GM13976 (cell line): Measurements from ENCODE around the gene BHLHA15.

Experiments
- DNase-seq: peaks from one replicate; pipeline ENCODE4 v3.0.0; 2012; ENCODE audit warnings: low spot score
- in situ Hi-C: fragments of 300-500 bp; cut with MboI; formaldehyde crosslinking; loops from one replicate; pipeline ENCODE4 v1.12.0; 2022; ENCODE audit warnings: low sequenced_read_pairs, mixed read lengths, inconsistent platforms; ENCODE audit not compliant: unreplicated experiment
- TF ChIP-seq, protein P1 (sequence below): IDR thresholded peaks from 2 replicates; pipeline ENCODE4 v1.5.1; 2012; ENCODE audit warnings: borderline replicate concordance, mild to moderate bottlenecking; ENCODE audit not compliant: insufficient read depth; ENCODE audit errors: extremely low read depth, missing control alignments, control extremely low read depth

BHLHA15 gene

DNA sequence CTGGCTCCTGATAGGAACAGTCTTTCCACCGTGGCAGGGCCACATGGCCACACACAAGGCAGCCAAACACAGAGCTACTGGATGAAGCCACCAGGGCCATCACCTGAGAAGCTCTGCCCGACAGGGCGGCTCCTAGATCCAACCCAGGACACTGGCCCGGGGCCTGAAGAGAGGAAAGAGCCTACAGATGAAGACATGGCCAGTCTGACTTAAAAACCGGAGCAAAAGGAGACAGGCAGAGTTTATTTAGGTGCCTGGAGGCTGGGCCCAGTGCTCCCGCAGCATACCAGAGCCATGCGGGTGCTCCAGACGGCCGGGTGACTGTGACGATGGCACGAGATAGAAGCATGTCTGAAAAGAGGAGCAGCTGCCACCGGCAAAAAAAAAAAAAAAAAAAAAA lies 36.9 kb downstream of the BHLHA15 start:
- in situ Hi-C loops = no loop called here
- no peak for DNase-seq
- TF ChIP-seq, protein P1, sequence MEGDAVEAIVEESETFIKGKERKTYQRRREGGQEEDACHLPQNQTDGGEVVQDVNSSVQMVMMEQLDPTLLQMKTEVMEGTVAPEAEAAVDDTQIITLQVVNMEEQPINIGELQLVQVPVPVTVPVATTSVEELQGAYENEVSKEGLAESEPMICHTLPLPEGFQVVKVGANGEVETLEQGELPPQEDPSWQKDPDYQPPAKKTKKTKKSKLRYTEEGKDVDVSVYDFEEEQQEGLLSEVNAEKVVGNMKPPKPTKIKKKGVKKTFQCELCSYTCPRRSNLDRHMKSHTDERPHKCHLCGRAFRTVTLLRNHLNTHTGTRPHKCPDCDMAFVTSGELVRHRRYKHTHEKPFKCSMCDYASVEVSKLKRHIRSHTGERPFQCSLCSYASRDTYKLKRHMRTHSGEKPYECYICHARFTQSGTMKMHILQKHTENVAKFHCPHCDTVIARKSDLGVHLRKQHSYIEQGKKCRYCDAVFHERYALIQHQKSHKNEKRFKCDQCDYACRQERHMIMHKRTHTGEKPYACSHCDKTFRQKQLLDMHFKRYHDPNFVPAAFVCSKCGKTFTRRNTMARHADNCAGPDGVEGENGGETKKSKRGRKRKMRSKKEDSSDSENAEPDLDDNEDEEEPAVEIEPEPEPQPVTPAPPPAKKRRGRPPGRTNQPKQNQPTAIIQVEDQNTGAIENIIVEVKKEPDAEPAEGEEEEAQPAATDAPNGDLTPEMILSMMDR = no peak

DNA sequence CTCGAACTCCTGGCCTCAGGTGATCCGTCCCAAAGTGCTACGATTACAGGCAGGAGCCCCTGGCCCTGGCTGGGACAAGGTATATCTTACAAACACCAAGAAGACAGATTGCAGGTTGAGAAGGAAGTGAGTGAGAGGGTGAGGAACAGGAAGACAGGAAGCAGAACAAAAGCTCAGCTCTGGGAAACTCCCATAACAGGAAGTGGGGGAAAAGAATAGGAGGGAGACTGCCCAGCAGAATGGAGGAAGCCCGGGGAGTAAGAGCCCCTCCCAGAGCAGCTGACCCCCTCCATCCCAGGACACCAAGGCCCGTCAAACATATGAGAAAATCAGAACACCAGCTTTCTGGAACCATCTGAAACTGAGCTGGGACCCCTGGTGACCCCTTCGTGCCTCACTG lies 37.9 kb downstream of the BHLHA15 start:
- in situ Hi-C loops = no loop called here
- DNase-seq = no peak
- TF ChIP-seq, protein P1 = no peak

DNA sequence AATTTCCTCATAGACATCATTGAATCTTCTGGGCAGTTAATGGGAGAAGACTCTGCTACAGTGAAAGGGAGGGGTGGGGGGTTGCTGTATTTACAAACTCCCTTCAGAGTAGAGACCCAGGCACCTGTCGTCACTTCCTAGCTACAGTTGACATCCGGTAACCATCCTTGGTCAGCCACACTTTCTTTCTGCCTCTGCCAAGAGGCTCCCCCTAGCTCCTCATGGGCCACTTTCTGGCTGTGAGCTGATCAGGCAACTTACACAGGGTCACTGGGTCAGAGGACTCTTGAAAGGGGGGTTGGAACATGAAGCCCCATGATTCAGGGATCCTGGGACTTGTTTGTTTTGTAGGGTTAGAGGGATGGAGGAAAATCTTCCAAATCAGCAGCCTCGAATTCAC lies 39.5 kb downstream of the BHLHA15 start:
- in situ Hi-C loops = no loop called here
- TF ChIP-seq, protein P1 = peak; percentile 24
- peak; percentile 78 for DNase-seq

DNA sequence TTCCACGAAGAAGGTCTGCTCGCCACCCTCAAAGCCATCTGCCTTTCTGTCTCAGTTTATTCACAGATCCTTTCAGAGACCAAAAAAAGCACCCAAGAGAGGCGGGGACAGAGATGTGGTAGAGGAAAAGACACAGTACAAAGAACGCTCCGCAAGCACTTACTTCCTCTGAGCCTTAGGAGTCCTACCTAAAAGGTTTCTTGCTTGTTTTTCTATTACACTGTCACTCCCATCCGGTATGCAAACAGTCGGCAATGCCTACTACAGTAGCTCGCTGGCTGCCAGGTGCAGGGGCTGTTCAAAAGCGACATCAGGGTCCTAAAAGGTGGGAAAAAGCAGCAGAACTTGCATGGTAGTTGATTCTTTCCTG lies 40.0 kb downstream of the BHLHA15 start:
- peak; percentile 46 for DNase-seq
- in situ Hi-C loops = no loop called here
- TF ChIP-seq, protein P1 = no peak

DNA sequence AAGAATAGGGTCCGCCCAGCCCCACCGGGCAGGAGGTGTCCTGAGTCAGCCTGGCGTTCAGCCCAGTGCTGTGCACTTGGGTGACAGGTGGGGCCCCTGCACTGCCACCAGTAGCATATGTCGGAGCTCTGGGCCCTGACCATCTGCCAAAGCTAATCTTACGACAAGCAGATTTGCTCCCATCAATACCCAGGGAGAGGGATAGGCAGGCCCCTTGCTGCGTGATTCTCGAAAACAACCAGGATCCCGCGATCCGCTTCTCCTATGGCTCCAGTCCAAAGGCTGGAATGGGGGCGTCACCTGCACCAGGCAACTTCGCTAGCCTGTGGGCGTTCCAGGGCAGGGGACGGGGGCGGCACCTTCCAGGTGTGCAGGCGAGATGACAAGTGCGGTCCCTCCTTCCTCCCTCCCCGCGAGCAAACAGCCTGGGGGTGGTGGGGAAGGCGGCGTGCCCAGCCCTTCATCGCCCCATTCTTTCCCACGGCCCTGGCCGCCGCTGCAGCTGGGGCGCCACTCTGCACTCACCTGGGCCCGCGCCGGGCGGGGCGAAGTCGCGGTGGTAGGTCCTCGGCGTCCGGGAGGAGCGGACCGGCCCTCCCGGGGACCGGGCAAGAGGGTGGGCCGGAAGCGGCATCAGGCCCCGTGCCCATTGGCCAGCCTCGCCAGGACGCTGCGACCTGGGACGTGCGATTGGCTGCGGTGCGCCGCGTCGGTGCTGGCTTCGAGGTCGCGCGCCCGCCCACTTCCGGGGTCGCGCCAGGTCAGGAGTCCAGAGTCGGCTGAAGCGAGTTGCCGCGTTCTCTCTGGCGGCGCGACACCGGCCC lies 40.6 kb downstream of the BHLHA15 start, which contains the start of gene TECPR1:
TSS of gene TECPR1 (minus strand) at position 632 of the 824 bp plus-strand sequence. CDS start 6,086 bp downstream, outside the sequence.
- in situ Hi-C loops = no loop called here
- DNase-seq = peak; percentile 100
- TF ChIP-seq, protein P1 = no peak

DNA sequence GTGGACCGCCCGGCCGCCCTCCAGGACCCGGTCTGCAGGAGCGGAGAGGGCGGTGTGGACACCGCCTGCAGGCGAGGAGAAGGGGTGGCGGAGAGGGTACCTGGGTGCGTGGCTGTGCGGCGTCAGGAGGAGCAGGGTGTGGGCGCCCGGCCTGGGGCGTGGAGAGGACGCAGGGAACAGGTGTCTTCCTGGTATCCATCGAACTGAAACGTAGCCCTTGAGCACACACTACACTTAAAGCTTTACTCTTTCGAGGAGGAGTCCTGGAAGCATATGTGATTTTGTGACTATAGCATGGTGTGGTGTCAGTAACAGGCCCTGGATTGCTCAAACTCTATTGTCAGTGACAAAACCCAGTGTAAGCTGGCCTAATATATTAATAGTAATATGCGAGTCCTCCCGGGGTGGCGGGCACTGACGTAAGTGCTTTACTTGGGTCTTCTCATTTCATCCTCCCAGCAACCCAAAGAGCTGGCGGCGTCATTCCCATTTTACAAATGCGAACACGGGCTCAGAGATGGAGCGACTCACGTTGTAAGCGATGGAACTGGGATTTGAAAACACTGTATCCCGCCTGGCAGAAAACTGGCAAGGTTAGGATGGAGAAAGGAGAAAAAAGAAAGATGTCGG lies 41.3 kb downstream of the BHLHA15 start:
- in situ Hi-C loops = no loop called here
- TF ChIP-seq, protein P1 = no peak

DNA sequence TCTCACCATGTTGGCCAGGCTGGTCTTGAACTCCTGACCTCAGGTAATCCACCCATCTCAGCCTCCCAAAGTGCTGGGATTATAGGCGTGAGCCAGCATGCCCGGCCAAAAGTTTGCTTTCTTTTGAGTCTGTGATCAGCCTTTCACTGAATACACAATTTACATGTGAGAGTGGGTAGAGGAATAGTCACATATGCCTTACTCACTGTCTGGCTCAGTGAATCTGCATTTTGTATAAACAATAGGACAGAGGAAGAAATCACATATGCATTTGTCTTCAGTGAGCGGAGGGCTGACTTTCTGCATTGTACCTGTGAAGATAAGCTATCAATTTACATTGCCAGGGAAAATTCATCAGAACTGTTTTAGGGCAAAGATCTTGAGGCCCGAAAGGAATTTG lies 43.3 kb downstream of the BHLHA15 start:
- TF ChIP-seq, protein P1 = no peak
- in situ Hi-C loops = no loop called here
- DNase-seq = no peak

More for the DNA sequence above, 41.3 kb downstream of the BHLHA15 start:
- DNase-seq = no peak
